Right lung (tissue), 5 donors: ENCODE results near the gene FBLN1. TPM values are rescaled to one million over a fixed set of nuclear protein-coding genes. Genes with fewer than 3 reads are reported as not detected.

Source experiments
- DNase-seq, 2 donors: peaks; one replicate each; pipeline ENCODE4 v3.0.0-alpha.2; 2013
- polyA plus RNA-seq, 5 donors: library from polyadenylated mRNA; unstranded; fragments of 120-200 nt; gene quantifications; one replicate each; pipeline versions ENCODE4 v1.2.1 to v1.2.3, GENCODE V29; 2013; ENCODE audit warnings: inconsistent platforms in 1 of 5, low replicate concordance in 1 of 5; ENCODE audit not compliant: insufficient read length in 5 of 5, insufficient read depth in 1 of 5

Gene FBLN1
- polyA plus RNA-seq, 5 donors: 219 to 312 (median 307) TPM

DNA sequence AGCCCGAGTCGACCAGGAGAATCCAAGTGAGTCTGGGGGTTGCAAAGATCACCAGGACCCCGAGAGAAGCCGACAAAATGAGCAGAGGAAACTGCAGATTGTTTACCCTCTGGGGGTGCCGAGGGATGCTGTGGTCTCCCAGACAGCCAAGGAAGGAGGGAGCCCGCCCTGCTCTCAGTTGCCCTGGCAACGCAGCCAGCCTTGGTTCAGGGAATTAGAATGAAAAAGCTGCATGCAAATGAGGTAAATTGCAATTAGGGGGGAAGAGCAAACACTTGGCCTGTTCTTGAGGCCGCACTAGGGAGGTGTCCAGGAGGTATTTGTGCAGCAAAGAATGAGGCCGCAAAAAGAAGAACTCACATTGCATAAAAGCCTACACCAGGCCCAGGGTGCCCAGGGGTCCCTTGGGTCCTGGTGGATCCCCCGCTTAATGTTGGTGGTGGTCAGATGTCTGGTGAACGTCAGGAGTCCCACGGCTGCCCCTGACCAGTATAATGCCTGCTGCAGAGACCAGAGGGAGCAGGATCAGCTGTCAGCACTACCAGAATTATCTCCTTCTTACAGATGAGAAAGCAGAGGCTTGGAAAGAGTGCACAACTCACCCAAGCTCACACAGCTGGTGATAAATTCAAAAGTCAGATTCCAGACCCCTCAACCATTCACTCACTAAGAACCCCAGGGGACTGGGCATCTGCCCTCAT is 128.6 kb downstream of the FBLN1 start:
- DNase-seq: no peak

DNA sequence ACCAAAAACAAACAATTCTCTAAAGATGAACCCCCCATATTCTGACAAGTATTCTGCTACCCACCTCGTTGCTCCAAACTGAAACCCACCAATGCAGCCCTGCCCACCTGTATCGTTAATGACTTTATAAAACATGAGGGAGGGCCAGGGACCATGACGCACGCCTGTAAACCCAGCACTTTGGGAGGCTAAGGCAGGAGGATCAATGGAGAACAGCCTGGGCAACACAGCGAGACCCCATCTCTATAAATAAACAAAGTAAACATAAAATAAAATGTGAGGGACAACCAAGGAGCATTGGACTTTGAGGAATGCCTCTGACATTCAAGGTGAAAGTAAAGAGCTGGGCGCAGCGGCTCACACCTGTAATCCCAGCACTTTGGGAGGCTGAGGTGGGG is 129.2 kb downstream of the FBLN1 start:
- no peak for DNase-seq

DNA sequence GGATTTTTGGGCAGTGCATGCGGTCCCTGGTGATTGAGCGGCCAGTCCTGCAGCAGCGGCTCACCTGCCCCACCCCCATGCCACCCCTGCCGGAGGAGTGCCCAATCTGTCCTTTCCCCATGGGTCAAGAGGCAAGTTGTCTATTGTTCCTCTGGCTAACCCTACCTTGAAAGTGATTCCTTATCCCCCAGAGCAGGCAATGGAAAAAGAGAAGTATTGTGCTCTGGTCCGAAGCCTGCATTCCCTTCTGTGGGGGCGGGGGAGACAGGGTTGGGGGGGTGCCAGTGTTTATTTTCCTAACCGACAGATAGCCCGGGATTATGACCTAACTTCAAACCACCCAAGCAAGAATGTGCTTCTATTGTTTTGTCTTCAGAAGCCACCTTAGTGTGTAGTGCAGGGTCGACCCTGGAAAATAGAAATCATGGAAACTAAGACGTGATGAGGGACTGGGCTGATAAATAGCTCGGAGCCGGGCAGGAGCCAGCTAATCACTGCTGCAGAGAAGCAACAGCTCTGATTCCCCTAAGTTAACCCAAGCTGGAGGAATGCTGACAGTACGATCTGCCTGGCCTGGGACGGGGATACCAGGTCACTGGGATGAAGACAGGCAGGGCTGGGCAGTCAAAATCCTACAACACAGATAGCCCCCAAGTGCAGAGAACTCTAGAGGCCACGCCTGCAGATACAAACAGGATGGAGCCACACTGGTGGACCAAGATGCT is 130.3 kb downstream of the FBLN1 start:
- no peak for DNase-seq

DNA sequence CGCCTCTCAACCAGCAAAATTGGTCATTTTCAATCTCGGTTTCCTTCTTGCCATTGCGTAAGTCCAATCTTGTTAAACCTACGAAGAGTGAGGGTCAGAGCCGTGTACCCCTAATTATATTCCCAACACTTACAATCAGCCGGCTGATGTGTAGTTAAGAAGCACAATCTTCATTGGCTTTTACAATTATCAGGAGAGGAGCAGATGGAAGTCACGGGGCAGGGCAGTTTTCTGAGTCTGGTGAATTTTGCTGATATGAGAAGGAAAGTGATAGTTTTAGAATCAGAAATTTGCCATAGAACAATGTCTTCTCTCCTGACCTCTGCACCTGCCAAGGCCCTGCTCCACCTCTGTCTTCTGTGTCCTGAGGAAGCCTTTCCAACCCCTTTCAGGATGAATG is 134.0 kb downstream of the FBLN1 start:
- no peak for DNase-seq

DNA sequence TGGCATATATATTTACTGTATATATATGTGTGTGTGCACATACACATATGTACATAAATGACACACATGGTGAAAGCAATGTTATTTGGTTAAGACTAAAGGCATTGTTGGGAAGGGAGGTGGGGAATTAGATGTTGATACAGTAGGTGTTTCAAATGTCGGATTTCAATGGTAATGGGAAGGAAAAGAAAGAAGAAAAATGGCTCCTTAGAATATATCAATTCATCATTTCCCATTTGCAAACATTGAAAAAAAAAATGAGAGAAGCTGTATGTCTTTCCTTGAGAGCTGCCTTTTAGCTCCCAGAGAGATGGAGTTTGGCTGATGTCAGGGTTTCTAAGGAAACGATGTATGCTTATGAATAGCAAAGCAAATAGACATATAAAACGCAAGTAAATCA is 135.5 kb downstream of the FBLN1 start:
- no peak for DNase-seq

DNA sequence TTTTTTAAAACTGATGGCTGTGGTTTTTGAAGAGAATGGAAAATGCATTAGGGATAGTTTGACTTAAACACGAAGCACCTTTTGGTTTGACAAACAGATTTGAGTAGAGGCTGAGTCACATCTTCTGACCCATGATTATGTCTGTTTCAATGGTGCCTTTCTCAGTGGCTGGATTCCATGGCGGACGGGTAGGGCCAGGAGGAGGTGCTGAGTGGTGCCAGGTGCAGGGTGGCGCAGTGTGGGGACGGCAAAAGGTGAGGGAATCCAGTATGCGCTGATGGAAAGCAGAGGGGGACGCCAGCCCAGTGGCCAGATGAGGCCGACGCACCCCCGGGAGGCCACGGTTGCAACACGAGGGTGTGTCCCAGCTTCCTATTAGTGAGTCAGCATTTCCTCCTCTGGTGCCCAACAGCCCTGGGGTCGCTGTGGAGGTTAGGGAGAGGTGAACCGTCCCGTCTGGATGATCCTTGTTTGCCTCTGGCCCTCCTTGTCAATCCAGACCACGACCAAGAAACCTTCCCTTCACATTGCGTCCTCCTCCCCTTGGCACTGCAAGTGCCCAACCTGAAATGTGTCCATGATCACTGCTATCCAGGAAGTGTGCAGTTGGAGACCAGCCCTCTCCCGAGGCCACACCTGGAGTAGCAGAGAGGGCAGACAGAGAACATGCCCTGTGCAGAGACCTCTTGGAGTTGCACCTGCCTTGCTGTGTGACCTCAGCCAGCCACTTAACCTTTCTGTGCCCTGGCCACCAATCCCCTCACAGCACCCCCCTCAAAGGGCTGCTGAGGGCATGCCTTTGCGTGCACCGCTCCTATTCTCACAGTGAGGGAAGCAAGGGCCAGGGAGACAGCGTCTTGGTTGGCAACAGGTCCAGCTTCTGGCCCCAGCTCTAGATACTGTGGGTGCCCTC is 136.4 kb downstream of the FBLN1 start:
- no peak for DNase-seq

DNA sequence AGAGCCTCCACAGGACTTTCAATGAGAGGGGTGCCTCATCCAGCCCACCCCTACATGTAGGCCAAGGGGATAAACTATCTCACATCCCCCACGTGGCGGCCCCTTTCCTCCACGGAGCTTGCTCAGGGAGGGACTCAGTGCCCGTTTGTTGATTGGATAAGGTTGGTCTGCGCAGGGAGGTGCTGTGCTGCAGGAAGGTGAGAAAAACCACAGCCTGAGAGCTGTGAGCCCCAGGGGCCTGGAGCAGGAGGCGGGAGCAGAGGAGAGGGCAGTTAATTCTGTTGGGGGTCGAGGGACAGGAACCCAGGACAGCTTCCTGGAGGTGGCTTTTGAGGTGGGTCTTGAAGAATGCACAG is 137.0 kb downstream of the FBLN1 start:
- DNase-seq: no peak

DNA sequence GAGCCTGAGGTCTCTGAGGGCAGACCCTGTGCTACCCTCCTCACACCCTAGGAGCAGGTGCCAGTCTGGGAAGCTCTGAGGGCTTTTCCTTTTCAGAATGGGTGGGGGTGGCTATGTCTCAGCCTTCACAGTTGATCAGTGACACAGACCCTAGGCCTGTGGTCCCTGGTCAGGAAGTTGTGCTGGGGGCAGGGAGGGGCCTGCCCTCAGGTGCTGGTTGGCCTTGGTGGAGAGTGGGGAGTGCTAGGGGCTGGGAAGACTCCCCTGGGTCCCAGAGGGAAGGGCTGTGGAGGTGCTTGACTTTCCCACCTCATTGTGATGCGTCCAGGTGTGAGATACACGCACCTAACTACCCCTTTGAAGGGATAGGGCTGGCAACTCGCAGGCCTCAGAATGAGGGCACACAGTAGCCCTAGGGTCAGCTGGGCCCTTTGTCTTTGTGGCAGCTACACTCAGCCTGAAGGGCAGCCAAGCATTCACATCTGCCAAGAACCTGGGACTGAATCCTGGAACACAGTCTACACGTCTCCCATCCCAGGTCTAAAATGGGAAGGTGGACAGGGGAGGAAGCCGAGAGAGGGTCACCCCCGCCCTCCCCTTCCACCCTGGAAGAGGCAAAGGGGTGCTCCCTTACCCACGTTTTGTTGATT is 137.7 kb downstream of the FBLN1 start:
- DNase-seq: no peak

DNA sequence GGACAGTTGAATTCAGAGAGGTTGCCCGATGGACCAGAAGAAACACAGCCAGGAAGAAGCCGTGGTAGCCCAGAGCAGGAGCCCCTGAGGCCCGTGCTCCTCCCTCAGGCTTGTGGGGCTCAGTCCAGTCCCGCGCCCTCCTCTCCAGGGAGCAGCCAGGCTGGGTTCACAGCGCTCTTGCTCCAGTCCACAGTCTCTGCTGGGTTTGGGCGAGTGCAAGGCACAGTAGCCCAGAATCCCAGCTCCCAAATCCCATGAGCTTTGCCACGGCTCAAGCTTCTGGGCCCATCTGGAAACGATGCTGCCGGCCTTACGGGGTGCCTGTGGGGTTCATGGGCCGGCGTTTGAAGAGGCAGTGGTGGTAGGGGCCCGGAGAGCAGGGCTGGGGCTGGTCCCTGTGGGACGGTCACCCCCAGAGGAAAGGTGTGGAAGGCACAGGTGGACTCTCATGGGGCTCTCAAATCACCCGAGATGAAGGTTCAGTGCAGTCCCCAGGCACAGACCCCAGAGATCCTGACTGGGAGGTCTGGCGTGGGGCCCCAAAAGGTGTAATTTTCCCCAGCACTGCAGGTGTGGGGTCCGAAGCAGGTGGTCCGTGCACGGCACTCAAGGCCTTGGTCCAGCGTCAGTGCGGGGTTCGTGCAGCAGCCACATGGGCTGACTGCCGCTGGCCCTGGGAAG is 138.4 kb downstream of the FBLN1 start:
- no peak for DNase-seq

DNA sequence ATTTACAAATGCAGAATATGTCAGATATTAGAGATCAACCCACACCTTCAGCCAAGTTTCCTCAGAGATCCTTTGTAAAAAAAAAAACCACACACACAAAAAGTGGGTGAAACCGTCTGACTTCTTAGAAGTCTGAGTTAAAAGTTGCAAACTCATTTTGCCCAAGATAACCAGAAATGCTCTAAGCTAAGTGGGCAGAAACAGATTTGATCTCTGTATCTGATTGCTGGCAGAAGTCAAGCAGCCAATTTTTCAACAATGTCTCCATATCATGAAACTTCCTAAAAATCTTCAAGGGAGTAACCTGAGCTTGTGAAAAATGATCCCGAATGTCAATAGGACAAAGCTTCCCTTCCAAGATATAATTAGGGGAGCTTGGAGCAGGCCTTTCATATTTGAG is 140.3 kb downstream of the FBLN1 start:
- DNase-seq: no peak

DNA sequence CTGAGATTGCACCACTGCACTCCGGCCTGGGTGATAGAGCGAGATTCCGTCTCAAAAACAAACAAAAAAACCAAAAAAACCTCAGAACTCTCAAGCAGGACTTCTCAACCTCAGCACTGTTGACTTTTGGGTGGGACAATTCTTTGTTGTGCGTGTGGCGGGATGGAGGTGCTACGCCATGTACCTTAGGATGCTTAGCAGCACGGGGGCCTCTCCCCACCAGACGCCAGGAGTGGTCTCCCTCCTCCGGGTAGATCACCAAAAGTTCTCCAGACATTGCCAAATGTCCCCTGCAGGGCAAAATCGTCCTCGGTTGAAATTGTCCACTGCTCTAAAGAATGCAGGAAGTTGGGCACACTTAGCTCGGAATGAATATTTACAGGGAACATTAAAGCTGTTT is 142.0 kb downstream of the FBLN1 start:
- DNase-seq: no peak

DNA sequence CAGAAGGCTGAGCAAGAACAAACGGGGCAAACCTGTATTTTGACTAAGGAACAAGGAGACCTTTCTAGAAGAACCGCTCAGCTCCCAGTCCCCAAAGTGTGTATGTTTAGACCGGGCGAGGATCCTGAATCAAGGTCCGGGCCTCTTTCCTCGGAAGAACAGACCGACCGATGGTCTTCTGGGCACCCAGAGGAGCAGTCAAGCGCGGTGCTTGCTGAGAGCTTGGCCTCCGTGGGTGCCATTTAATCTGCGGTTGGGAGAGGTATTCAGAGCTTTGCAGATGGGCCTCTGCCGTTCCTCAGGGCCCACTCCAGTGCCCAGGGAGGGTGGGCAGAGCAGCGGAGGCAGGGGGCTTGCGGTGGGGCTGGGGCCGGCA is 142.5 kb downstream of the FBLN1 start:
- DNase-seq: no peak

DNA sequence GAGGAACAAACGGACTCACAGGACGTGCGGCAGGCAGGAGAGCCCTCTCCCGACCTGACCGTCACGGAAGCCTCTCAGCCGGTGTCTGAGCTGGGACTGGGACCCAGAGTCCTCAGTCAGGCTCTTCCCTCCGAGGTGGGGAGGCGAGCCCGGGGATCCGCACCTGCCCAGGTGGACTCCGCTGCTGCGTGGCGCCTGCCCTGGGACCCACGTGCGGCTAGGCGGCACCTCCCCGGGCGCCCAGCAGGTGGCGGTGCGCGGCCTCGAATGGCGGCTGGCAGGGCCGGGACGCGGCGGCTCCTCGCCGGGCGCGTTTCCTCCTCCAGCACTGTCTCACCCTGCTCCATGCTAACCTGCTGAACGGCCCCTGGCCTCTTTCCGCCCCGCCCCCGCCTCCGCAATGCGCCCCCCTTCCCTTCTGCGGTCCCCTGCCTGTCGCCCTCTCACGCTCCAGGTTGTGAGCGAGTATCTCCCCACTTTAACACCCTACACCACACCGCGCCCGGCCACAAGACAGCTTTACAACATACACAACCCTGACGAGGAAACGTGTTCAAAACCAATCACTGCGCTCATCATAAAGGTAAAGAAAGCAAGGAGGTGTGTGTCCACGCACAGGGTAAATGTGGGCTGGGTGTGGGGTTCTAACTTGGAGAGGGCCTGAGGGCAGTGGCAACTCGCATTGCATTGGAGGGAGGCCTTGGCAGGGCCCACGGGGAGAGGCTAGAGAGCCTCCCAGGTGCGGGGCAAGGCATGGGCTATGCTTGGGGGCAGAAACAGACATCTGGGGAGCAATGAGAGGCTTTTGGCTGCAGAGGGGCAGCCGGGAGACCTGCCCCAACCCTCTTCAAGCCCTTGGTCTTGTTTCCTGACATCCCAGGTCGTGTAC is 143.1 kb downstream of the FBLN1 start:
- peak; percentile 53 to 55 for DNase-seq

DNA sequence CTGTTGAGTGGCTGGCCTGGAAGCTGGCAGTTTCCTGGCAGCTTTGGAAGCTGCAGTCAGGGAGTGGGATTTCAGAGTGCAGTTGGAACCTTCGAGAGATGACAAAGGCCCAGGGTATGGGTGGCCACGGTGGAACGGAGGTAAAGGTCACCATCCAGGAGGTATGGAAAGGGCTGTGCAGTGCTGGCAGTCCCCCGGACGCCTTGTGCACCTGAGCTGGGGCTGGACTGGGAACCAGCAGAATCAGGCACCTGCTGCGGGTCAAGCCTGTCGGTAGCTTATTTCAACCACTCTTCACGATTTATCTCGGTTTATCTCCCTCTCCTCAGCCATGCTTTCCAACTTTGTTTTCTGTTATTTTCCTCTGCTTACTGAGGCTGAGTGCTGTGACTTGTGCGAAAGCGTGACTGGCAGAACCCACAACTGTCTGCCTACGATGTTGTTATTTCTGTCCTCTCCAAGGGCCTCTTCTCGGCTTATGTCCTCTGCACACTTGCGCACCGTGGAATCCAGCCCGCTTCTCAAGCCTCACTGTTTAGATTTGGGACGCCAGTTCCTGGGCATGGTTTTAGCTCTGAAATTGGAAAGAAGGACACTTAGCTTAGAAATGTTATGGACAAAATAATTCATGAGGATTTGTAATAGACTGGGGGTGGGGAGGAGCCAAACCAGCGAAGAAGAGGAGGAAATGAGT is 145.0 kb downstream of the FBLN1 start:
- no peak for DNase-seq

DNA sequence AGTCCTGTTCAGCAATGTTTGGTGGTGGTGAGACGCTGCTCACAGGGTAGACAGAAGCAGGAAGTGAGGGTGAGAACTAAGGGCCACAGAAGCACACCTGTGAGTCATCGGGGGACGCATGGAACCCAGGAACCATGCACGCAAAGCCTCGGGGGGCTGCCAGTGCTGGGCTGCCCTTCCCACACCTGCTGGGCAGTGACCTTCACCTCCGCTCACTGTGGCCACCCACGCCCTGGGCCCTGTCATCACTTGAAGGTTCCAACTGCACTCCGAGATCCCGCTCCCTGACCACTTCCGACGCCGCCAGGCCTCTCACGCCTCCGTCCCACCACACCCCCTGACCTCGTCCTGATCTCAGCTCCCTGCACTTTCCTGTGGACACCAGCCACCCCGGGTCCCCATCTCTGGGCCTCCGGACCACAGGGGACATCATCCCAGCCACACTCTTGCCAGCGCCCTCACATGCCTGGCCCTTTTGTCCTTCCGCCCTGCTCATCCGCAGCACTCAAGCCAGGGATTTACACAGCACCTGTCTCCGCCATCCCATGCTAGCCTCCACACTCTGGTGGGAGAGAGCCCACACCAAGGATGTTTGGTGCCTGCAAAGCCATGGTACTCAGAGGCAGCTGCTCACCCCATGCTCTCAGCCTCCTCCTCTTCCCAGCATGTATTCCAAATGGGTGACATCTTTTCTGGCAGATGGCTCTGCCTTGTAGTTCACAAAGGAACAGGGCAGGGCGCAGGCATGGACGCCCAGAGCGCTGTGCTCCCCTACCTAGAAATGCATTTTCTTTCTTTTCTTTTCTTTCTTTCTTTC is 145.8 kb downstream of the FBLN1 start:
- DNase-seq: no peak

DNA sequence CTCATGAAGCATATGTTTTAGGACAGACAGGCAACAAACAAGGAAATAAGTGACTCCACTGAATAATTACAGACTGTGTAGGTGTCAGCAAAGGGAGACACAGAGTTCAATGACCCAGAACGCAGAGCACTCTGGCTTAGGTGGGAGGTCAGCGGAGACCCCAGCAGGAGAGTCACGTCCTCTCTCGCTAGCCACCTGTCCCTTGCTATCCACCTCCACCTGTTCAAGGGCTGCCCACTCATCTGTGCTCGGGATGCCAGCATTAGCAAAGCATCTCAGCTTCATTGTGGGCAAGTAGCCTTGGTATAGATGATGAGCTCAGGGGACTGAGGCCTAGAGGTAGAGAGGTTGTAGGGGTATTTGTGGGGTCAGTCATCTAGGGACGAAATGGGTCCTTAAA is 147.1 kb downstream of the FBLN1 start:
- no peak for DNase-seq

DNA sequence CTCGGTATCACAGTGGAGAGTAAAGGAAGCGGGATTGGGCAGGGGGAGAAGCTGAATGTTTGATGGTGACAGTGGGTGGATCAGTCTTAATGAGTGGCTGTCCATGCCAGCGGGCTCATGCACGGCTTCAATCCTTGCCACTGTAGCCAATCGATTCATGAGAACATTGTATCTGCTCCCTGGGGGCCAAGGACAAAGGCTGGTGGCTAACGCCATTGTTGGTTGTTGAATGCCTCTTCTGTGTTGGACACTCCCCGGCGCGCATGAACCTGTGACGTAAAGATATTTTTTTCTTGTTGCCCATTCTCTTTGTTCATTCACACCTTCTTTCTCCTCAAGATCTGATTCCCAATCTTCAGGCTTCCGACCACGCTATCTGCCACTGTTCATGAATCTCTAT is 148.0 kb downstream of the FBLN1 start:
- no peak for DNase-seq
